ENCODE data around the gene DNAH6.

DNA sequence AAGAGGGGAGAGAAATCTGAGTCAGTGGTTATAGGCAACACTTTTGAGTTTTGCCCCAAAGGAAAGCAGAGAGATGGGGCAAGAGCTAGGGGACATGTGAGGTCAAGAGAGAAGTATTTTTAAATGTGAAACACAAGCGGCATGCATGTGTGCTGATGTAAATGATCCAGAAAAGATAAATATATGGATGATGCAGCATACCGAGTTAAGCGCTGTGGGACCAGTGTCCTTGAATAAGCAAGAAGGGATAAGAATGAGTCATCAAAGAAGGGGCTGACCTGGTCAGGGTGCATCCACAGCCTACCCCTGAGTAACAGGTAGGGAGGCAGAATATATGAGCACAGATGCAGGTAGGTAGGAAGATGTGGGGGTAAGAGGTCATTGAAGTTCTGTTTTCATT, 183.7 kb downstream of the DNAH6 start:
- TF ChIP-seq CTCF (IDR thresholded peaks at IDR 0.05; ENCODE audit: low read length) (no peak), EZH2 (IDR thresholded peaks at IDR 0.05; ENCODE audit: borderline replicate concordance, low read length) (no peak)
